Tibial nerve (tissue), 4 donors: ENCODE results near the gene STAT5B.

Experiments used
- EP300 ChIP-seq, 2 donors: sonication (generic); formaldehyde crosslinking; IDR thresholded peaks; one replicate each; pipeline ENCODE4 v1.6.1; 2017; ENCODE audit warnings: antibody characterized with exemption in 2 of 2, mild to moderate bottlenecking in 1 of 2
- POLR2A ChIP-seq, 2 donors: fragments of 450-650 bp; IDR thresholded peaks; one replicate each; pipeline ENCODE4 v1.6.1; 2017; ENCODE audit warnings: antibody characterized with exemption in 2 of 2, mild to moderate bottlenecking in 2 of 2, moderate library complexity in 2 of 2
- TF ChIP-seq, protein P1 (sequence below), 5 experiments: fragments of 200-600 bp in 3 of 5; fragments of 450-650 bp in 2 of 5; sonication (generic) in 3 of 5; IDR thresholded peaks; one replicate each; pipeline ENCODE4 v1.5.1; 2016 to 2019; ENCODE audit warnings: antibody characterized with exemption in 5 of 5, mild to moderate bottlenecking in 3 of 5, moderate library complexity in 2 of 5

DNA sequence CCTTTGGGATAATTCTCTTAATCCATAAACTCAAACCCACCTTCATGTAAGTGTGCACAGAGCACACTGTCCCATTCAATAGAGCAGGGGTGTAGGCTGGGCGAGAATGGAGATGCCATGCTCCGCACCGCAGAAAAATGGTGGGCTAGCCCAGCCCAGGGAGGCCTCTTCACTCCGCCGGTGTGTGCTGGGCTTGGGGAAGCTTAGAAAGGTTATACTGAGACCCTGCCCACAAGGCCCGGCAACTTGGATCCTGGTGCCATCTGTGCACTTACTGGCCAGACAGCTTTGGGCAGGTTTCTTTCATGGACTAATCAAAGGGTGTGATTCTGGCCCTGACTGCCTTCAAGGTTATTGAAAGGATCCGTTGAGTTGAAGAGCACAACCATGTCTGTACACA is 8.4 kb upstream of the STAT5B start:
- TF ChIP-seq, protein P1, sequence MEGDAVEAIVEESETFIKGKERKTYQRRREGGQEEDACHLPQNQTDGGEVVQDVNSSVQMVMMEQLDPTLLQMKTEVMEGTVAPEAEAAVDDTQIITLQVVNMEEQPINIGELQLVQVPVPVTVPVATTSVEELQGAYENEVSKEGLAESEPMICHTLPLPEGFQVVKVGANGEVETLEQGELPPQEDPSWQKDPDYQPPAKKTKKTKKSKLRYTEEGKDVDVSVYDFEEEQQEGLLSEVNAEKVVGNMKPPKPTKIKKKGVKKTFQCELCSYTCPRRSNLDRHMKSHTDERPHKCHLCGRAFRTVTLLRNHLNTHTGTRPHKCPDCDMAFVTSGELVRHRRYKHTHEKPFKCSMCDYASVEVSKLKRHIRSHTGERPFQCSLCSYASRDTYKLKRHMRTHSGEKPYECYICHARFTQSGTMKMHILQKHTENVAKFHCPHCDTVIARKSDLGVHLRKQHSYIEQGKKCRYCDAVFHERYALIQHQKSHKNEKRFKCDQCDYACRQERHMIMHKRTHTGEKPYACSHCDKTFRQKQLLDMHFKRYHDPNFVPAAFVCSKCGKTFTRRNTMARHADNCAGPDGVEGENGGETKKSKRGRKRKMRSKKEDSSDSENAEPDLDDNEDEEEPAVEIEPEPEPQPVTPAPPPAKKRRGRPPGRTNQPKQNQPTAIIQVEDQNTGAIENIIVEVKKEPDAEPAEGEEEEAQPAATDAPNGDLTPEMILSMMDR (IDR thresholded peaks at IDR 0.05): no peak
- no peak for TF ChIP-seq POLR2A (IDR thresholded peaks at IDR 0.05)
- no peak for TF ChIP-seq EP300 (IDR thresholded peaks at IDR 0.05)
